ENCODE data around the gene MPLKIP.
"Not testable (repeated sequence)": the region's sequence is repeated elsewhere in the genome, so short reads cannot be mapped to it uniquely, and the experiment has no call there.

DNA sequence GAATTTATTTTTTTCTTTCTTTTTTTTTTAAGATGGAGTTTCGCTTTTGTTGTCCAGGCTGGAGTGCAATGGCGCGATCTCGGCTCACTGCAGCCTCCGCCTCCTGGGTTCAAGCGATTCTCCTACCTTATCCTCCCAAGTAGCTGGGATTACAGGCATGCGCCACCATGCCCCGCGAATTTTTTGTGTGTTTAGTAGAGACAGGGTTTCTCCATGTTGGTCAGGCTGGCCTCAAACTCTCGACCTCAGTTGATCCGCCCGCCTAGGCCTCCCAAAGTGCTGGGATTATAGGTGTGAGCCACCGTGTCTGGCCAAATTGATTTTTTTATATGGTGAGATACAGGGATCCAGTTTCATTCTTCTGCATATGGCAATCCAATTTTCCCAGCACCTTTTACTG, 5.5 kb upstream of the MPLKIP start:
- TF ChIP-seq, protein P1, sequence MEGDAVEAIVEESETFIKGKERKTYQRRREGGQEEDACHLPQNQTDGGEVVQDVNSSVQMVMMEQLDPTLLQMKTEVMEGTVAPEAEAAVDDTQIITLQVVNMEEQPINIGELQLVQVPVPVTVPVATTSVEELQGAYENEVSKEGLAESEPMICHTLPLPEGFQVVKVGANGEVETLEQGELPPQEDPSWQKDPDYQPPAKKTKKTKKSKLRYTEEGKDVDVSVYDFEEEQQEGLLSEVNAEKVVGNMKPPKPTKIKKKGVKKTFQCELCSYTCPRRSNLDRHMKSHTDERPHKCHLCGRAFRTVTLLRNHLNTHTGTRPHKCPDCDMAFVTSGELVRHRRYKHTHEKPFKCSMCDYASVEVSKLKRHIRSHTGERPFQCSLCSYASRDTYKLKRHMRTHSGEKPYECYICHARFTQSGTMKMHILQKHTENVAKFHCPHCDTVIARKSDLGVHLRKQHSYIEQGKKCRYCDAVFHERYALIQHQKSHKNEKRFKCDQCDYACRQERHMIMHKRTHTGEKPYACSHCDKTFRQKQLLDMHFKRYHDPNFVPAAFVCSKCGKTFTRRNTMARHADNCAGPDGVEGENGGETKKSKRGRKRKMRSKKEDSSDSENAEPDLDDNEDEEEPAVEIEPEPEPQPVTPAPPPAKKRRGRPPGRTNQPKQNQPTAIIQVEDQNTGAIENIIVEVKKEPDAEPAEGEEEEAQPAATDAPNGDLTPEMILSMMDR (IDR thresholded peaks at IDR 0.05), result not testable (repeated sequence)
- TF ChIP-seq POLR2A (IDR thresholded peaks at IDR 0.05), result not testable (repeated sequence)
